Measurements from ENCODE around the gene EPS8.

The EPS8 gene

DNA sequence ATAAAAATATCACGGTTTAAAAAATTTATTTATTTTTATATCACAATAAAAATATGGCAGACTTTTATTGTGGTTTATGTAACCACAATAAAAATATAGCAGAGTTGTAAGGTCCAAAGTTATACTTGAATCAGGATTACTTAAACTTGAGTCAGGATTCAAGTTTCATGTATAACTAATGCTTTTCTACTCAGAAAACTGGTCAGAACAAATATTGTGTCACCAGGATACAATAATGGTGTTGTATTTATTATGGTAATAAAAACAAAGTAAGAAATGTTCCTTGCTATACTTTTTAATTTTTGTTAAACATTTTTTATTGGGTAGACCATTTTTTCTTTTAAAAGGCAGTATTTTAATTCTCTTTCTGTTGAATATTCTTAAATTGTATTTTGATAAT lies 29.2 kb upstream of the EPS8 start:
- in situ Hi-C loops (cut with HindIII; ENCODE audit: low pct_unique_long_range_greater_than_20kb, low sequenced_read_pairs) = no loop called here
- no peak for DNase-seq (ENCODE audit: low read depth in 1 of 2, low spot score in 1 of 2)

DNA sequence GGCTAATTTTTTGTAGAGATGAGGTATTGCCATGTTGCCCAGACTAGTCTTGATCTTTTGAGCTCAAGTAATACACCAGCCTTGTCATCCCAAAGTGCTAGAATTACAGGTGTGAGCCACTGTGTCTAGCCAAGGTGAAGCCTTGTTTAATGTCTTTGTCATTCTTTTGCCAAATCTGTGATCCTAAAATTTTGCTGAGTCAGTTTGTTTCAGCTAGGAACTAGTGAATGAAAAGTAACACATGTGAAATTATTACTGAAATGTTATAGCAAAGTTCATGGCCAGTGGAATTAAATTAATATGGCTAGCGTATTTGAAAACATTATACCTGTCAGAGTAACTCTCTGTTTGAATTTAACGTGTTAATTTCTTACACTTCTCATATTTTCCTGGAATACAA lies 26.5 kb upstream of the EPS8 start:
- no peak for TF ChIP-seq JUND (IDR thresholded peaks at IDR 0.05; ENCODE audit: low read depth)
- in situ Hi-C loops (cut with HindIII; ENCODE audit: low pct_unique_long_range_greater_than_20kb, low sequenced_read_pairs) = no loop called here
- DNase-seq (ENCODE audit: low read depth in 1 of 2, low spot score in 1 of 2) = no peak

More for the DNA sequence above, 29.2 kb upstream of the EPS8 start:
- TF ChIP-seq JUND (IDR thresholded peaks at IDR 0.05; ENCODE audit: low read depth) = no peak

DNA sequence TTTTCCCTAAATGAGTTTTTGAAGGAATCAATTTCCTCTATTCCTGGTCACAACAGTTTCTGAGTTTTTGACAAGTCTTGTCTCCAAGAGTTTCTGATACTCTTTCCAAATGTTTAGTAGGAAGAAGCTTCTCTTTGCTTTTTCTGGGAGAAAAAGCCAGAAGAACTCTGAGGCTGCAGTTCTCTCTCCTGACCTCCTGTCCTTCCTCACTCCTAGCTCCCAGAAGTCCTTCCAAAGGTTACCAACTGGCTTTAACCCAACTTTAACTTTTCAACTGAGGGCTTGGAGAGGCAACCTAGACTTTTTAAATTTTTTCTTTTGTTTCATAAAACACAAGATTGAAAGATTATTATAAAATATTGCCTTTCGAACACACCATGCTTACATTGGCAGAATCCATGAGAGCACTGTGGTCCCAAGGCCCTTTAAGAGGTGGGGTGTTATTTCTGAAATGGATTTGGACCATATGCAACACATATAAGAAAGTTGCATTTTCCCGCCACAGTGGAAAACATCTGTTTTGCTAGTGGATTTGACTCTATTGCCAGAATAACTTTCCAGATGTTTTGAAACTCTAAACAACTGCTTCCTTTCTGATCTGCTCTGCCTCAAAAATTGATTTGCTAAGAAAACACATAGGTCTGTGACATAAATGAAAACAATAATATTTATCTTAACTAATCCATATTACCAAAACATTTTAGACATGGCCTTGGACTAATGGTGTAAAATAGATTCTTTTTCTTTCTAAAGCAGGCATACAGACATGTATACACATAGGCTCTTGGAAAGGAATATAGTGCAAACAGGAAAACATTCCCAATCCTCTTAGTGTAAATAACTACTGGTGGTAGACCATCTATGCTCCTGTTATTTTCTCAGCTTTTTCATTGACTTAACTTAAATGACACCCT lies 22.3 kb upstream of the EPS8 start:
- TF ChIP-seq JUND (IDR thresholded peaks at IDR 0.05; ENCODE audit: low read depth) = no peak
- no peak for DNase-seq (ENCODE audit: low read depth in 1 of 2, low spot score in 1 of 2)
- in situ Hi-C loops (cut with HindIII; ENCODE audit: low pct_unique_long_range_greater_than_20kb, low sequenced_read_pairs) = no loop called here

DNA sequence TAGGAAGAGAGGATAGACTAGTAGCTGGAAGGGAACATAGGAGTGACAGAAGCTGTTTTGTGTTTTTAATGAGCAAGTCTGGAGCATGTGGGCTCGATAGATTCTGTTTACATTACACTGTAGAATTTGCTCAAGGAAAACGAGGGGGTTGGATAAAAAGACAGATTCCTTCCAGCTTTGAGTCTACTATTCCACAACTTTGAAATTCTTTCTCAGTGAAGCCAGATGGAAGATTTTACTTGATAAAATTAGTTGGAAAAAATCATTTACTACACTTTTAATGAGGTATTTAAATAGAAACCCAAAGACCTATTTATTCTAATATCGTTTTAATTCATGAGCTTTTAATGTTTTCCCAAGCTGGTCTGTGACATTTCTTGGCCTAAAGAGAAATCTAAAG lies 19.5 kb upstream of the EPS8 start:
- in situ Hi-C loops (cut with HindIII; ENCODE audit: low pct_unique_long_range_greater_than_20kb, low sequenced_read_pairs) = no loop called here
- DNase-seq (ENCODE audit: low read depth in 1 of 2, low spot score in 1 of 2) = no peak
- TF ChIP-seq JUND (IDR thresholded peaks at IDR 0.05; ENCODE audit: low read depth) = no peak

DNA sequence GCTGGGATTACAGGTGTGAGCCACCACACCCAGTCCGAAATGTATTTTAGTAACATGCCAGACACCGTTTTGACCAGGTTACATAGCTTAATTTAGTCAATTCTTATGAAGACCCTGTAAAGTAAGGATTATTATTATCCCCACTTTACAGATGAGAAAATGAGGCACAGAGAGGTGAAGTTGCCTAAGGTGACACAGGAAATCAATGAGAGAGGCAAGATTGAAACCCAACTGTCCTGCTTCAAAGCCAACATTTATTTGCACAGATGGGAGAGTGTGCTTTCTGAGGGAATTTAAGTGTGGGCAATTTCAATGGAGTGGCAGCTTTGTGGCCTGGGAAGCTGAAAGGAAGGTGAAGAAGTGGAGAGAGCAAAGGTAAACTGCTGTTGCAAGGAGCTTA lies 19.1 kb upstream of the EPS8 start:
- DNase-seq (ENCODE audit: low read depth in 1 of 2, low spot score in 1 of 2) = no peak
- no peak for TF ChIP-seq JUND (IDR thresholded peaks at IDR 0.05; ENCODE audit: low read depth)
- in situ Hi-C loops (cut with HindIII; ENCODE audit: low pct_unique_long_range_greater_than_20kb, low sequenced_read_pairs) = no loop called here

DNA sequence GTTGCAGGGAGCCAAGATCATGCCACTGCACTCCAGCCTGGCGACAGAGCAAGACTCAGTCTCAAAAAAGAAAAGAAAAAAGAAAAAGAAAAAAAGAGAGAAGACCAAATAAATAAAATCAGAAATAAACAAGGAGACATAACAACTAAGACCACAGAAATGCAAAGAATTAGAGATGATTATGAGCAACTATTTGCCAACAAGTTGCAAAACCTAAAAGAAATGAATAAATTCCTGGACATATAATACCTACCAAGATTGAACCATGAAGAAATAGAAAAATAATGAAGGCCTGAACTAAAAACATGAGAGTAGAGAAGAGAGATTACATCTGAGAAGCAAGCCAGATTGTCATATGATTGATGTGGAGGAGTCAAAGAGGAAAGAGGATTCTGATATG lies 17.6 kb upstream of the EPS8 start:
- DNase-seq (ENCODE audit: low read depth in 1 of 2, low spot score in 1 of 2) = no peak
- in situ Hi-C loops (cut with HindIII; ENCODE audit: low pct_unique_long_range_greater_than_20kb, low sequenced_read_pairs) = no loop called here
- no peak for TF ChIP-seq JUND (IDR thresholded peaks at IDR 0.05; ENCODE audit: low read depth)

DNA sequence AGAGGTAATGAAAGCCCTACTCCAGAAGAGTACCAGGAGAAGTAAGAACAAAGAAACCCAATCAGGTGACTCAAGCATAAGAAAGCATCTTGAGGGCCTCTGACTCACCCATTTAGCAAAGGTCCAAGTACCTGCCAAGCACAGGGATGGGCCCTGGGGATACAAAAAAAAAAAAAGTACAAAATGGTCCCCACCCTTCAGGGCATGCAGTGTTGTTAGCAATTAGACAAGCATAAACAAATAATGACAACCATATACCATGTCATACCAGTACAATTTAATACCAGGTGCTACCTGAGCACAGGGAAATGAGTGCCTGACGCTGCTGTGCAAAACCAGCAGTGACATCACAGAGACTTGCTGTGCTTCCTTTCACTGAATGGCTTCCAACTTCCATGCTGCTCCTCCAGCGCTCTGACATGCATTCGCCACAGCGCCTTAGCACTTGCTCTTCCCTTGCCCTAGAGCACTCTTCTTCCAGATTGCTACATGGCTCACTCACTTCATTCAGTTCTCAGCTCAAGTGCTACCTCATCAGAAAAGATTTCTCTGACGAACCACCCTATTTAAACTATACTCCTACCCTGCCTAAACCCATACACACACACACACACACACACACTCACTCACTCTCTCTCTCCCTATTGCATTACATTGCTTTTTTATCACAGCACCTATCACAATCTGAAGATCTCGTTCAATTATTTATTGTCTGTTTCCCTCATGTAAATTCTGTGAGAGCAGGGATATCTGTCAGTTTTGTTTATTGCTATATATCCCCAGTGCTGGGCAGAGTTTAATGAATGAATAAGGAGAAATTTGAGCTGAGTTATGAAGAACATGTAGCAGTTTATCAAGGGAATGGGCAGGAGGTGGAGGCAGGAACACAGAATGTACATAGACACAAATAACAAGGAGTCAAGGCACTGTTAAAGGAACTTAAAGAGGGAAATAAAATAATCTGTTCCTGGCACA lies 12.9 kb upstream of the EPS8 start:
- DNase-seq (ENCODE audit: low read depth in 1 of 2, low spot score in 1 of 2) = no peak
- TF ChIP-seq JUND (IDR thresholded peaks at IDR 0.05; ENCODE audit: low read depth) = no peak
- in situ Hi-C loops (cut with HindIII; ENCODE audit: low pct_unique_long_range_greater_than_20kb, low sequenced_read_pairs) = no loop called here

DNA sequence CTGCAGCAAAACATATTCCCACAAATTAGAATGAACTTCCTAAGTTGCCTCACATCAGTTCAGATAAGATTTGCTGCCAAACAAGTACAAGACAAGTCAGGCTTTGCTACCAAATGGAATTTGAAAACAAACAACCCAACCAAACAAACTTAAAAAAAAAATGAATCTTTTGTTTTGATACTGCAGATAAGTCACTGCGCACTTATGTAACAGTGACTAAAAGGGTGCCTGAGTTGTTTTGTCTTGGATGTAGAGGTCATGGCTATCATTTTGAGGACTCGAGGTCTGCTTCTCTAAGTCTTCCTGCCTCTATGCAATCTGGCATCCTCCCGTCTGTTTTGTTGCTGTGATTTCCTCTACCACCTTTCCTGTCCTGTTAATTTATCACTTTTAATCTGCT lies 11.1 kb upstream of the EPS8 start:
- in situ Hi-C loops (cut with HindIII; ENCODE audit: low pct_unique_long_range_greater_than_20kb, low sequenced_read_pairs) = no loop called here
- no peak for TF ChIP-seq JUND (IDR thresholded peaks at IDR 0.05; ENCODE audit: low read depth)
- no peak for DNase-seq (ENCODE audit: low read depth in 1 of 2, low spot score in 1 of 2)

DNA sequence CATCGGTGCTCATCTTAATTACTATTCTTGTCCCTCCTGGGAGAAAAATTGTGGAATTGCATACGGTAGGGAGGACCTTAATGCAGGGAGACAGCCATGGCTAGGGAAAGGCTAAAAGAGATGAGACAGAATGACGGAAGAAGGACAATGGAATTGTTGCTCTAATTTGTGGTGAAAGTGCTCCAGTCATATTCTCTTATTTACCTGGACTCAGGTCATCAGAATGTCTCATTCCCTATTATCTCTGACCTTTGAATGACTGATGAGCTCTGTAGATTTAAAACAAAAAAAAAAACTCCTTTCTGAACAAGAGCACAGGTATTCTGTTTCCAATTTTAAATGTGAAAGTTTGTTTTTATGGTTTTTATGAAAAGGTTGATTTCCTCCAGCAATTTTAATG lies 8.6 kb upstream of the EPS8 start:
- in situ Hi-C loops (cut with HindIII; ENCODE audit: low pct_unique_long_range_greater_than_20kb, low sequenced_read_pairs) = no loop called here
- no peak for DNase-seq (ENCODE audit: low read depth in 1 of 2, low spot score in 1 of 2)
- TF ChIP-seq JUND (IDR thresholded peaks at IDR 0.05; ENCODE audit: low read depth) = no peak

DNA sequence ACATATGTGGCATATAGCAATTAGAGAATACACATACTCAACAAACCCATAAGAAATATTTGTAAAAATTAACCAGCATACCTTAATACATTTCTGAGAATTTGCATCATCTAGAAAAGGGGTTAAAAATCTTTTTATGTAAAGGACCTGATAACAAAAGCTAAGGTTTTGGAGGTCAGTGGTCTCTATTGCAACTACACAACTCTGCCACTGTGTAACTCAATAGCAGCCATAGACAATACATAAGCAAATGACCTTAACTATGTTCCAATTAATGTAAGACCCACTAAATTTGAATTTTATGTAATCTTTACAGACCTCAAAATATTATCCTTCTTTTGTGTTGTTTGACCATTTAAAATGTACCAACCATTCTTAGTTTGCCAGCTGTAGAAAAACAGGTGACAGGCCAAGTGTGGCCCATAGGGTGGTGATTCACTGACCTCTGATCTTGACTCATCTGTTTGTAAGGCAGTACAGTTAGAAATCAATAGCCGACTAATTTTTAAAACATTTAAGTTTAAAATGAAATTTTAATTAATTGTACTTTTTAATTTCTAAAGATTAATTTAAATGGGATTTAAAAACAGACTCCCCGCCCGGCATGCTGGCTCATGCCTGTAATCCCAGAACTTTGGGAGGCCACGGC lies 7.4 kb upstream of the EPS8 start:
- DNase-seq (ENCODE audit: low read depth in 1 of 2, low spot score in 1 of 2) = no peak
- TF ChIP-seq JUND (IDR thresholded peaks at IDR 0.05; ENCODE audit: low read depth) = no peak
- in situ Hi-C loops (cut with HindIII; ENCODE audit: low pct_unique_long_range_greater_than_20kb, low sequenced_read_pairs) = no loop called here

DNA sequence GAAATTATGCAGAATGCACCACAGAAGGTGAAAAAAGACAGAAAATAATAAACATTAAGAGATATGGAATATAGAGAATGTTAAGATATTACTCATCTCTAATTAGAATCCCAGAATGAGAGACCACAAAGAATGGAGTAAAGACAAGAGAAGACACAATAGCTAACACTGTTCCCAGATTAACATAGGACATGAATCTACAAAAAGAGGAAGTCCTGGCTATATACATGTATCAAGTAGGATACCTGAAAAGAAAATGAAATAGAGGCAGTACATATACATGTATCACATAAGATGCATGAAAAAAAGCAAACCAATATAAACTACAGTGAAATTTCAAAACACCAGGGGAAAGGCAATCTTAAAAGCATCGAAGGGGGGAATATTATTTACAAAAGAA lies 5.6 kb upstream of the EPS8 start:
- in situ Hi-C loops (cut with HindIII; ENCODE audit: low pct_unique_long_range_greater_than_20kb, low sequenced_read_pairs) = no loop called here
- no peak for TF ChIP-seq JUND (IDR thresholded peaks at IDR 0.05; ENCODE audit: low read depth)
- no peak for DNase-seq (ENCODE audit: low read depth in 1 of 2, low spot score in 1 of 2)

DNA sequence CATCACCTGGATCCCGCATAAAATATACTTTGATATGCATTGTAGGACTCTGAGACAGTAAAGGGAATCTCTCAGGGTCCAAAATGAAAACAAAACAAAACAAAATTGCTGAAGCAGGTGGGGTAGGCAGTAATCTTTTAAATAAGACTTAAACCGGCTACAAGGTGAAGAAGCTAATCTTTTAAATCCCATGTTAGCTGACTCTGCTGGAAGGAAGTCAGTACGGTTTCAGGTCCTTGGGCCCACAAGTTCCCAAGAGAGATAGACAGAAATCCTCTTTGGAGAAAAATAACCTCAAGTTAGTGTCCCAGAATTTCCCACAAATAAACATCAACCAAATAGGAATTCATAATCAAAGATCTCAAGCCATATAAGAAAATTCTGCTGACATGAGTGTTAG lies 5.0 kb upstream of the EPS8 start:
- no peak for DNase-seq (ENCODE audit: low read depth in 1 of 2, low spot score in 1 of 2)
- TF ChIP-seq JUND (IDR thresholded peaks at IDR 0.05; ENCODE audit: low read depth) = no peak
- in situ Hi-C loops (cut with HindIII; ENCODE audit: low pct_unique_long_range_greater_than_20kb, low sequenced_read_pairs) = no loop called here

All from T47D (cell line).